Measurements from ENCODE around the gene IL1RAPL2. TPM values are rescaled to one million over a fixed set of nuclear protein-coding genes. Genes with fewer than 3 reads are reported as not detected.

The IL1RAPL2 gene
- total RNA-seq, 1 donor from 2014 or later: 0.58 TPM

GRCh38 chrX:105219454-105220401, 653.7 kb downstream of the IL1RAPL2 start:
- H3K4me1 Mint-ChIP-seq: no peaks in the 10 kb centered on the region
- peaks cover 19% of the 10 kb centered on the region for H3K9me3 Mint-ChIP-seq
- TF ChIP-seq CTCF (conservative IDR thresholded peaks at IDR 0.05): no peak
- no peaks in the 10 kb centered on the region for H3K27me3 Mint-ChIP-seq (ENCODE audit: low read depth)
- no peak overlapping the region for H3K4me3 Mint-ChIP-seq
- DNase-seq (ENCODE audit: low read depth, low spot score): no peak
- H3K36me3 Mint-ChIP-seq (ENCODE audit: low read depth): peaks cover 5% of the 10 kb centered on the region
- H3K27ac Mint-ChIP-seq (ENCODE audit: unreplicated experiment): no peak overlapping the region

DNA sequence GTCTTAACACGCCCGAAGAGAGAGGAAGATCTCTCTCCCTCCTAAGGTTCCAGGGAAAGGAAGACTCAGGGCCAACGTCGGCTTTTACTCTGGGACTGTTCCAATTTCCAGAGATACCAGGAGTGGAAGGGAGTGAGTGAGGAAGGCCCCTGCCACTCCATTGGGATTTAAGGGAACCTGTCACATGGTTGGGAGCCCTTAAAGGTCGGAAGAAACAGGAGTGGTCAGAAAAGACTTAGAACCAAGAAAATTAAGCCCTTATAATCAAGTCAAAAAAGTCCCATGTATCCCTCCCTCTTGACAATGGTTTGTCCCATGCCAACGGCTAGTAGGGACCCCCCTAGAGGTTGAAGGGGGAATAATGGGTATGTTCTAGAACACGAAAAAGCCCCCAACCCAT, 654.6 kb downstream of the IL1RAPL2 start, which contains the start of gene TEX13A:
Gene TEX13A, minus strand, starts transcription at position 59 of the 400 bp plus-strand sequence. CDS start 297 bp downstream, outside the sequence.
- peaks cover 5% of the 10 kb centered on the region for H3K36me3 Mint-ChIP-seq (ENCODE audit: low read depth)
- no peak for TF ChIP-seq CTCF (conservative IDR thresholded peaks at IDR 0.05)
- H3K27ac Mint-ChIP-seq (ENCODE audit: unreplicated experiment): no peak within 1 kb of the TSS
- H3K27me3 Mint-ChIP-seq (ENCODE audit: low read depth): no peaks in the 10 kb centered on the region
- H3K4me3 Mint-ChIP-seq: no peak within 1 kb of the TSS
- no peaks in the 10 kb centered on the region for H3K4me1 Mint-ChIP-seq
- H3K9me3 Mint-ChIP-seq: peaks cover 19% of the 10 kb centered on the region
- DNase-seq (ENCODE audit: low read depth, low spot score): no peak

DNA sequence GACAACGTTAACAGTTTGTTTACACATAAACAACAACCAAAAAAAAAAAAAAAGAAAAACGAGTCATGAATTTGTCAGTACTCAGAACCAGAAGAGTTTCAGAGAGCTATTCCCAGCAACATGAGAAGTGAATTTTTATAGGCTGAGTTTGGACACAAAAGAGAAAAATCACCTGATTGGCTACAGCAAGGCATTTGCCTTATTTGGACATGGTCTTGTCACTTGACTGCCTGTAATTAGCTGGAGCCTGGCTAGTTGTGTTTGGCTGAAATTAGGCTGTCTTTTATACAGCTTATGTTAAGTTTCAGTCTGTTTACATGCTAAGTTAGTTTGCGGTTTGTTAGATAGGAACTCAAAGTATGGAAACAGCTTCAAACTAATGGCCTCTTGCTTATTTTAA, 655.4 kb downstream of the IL1RAPL2 start:
- DNase-seq (ENCODE audit: low read depth, low spot score): no peak
- Mint-ChIP-seq H3K36me3 (ENCODE audit: low read depth) (peaks cover 2% of the 10 kb centered on the region), H3K27me3 (ENCODE audit: low read depth) (no peaks in the 10 kb centered on the region), H3K4me1 (no peaks in the 10 kb centered on the region), H3K4me3 (no peak overlapping the region), H3K27ac (ENCODE audit: unreplicated experiment) (no peak overlapping the region), H3K9me3 (peaks cover 15% of the 10 kb centered on the region)
- TF ChIP-seq CTCF (conservative IDR thresholded peaks at IDR 0.05): no peak

GRCh38 chrX:105226499-105226898, 660.5 kb downstream of the IL1RAPL2 start:
- Mint-ChIP-seq H3K9me3 (peaks cover 6% of the 10 kb centered on the region), H3K4me1 (peaks cover 4% of the 10 kb centered on the region), H3K27ac (ENCODE audit: unreplicated experiment) (no peak overlapping the region), H3K27me3 (ENCODE audit: low read depth) (no peaks in the 10 kb centered on the region), H3K36me3 (ENCODE audit: low read depth) (peaks cover 2% of the 10 kb centered on the region), H3K4me3 (no peak overlapping the region)
- DNase-seq (ENCODE audit: low read depth, low spot score): no peak
- no peak for TF ChIP-seq CTCF (conservative IDR thresholded peaks at IDR 0.05)

DNA sequence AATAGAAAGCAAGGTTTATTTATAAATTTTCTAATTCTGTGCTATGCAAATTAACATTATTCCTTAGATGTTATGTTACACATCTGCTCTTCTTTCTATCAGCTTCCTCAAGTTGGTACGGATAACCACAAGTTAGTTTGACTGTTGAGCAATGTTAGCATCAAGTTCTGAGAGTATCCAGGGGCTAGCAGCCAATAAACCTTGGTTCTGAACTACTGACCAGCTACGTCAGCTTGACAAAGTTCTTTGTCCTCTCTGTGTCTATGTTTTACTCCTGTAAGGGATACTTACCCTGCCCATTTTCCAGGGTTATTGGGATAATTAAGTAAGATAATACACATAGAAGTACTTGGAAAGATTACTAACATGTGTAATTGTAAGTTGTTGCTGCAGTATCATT, 662.6 kb downstream of the IL1RAPL2 start:
- peaks cover 7% of the 10 kb centered on the region for H3K4me1 Mint-ChIP-seq
- peaks cover 2% of the 10 kb centered on the region for H3K9me3 Mint-ChIP-seq
- no peak overlapping the region for H3K27ac Mint-ChIP-seq (ENCODE audit: unreplicated experiment)
- no peak overlapping the region for H3K4me3 Mint-ChIP-seq
- DNase-seq (ENCODE audit: low read depth, low spot score): no peak
- no peaks in the 10 kb centered on the region for H3K27me3 Mint-ChIP-seq (ENCODE audit: low read depth)
- no peaks in the 10 kb centered on the region for H3K36me3 Mint-ChIP-seq (ENCODE audit: low read depth)
- no peak for TF ChIP-seq CTCF (conservative IDR thresholded peaks at IDR 0.05)
